GM19099 (cell line): ENCODE data around the gene LYL1.

Source experiments
- POLR2A ChIP-seq: IDR thresholded peaks from 3 replicates; pipeline ENCODE4 v1.6.1; 2011; ENCODE audit warnings: low read depth; ENCODE audit not compliant: insufficient read length; ENCODE audit errors: extremely low read depth

The LYL1 gene

DNA sequence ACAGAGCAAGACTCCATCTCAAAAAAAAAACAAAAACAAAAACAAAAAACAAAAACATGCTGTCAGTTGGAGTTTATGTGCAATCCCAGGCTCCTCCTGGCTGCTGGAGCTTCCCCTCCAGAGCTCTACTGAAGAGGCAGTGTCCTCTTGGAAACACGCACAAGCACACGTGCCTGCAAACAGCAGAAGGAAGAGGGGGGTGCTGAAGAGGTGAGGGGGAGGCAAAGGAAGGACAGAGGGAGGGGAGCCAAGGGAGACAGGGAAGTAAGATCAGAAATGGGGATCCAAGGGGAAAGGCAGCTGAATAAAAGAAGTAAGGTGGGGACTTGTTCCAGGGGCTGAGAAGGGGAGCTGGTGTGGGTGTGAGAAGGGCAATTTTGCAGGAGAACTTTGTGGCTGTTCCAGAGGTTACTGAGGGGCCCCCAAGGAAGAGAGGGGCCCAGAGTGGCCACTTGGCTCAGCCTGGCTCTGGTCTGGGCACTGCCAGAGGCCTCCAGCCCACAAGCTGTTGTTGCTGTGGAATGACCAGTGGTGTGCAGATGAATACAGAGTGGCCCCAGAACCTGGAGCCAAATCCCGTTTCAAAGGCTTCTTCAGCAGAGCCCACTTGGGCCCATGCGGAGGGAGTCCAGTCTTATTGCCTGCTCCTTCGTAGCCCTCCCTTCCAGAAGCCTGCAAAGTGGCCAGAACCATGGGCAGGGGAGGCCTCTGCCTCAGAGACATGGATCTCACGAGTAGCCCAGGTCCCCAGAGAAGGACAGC is 34.4 kb downstream of the LYL1 start:
- no peak for TF ChIP-seq POLR2A

DNA sequence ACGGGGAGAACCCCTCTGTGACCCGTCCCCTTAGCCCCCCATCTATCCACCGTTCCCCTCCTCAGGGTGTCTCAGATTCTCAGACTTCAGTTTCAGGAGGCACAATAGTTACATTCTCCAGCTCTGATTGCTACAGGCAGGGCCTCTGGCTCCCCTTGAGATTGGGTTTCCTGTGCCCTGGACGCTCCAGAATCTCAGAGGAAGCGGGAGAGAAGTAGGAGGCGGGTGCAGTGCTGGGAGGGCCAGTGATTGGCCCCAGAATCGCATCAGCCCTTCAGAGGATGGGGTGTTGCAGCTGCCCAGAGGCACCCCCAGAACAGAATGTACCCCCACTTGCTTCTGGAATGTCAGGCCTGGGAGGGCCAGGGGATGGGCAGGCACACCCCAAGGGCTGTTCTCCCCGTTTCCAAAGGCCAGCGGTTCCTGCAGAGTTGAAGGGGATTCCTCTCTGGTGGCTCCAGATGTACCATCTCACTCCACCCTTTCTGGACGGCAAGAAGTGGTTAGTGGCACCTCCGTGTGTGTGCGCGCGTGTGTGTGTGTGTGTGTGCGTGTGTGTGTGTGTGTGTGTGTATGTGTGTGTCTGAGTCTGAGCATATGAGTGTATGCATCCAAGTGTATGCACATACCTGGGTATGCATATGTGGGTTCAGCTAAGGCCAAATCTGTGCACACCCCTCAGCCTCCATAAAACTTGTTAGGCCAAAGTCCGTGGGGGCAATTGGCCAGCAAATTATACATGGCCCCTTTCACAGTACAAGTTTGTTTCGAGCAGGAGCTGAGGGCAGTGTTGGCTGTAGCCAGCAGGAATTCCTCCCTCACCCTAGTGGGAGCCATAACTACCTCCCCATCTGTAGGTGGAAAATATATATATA is 35.5 kb downstream of the LYL1 start:
- no peak for TF ChIP-seq POLR2A

DNA sequence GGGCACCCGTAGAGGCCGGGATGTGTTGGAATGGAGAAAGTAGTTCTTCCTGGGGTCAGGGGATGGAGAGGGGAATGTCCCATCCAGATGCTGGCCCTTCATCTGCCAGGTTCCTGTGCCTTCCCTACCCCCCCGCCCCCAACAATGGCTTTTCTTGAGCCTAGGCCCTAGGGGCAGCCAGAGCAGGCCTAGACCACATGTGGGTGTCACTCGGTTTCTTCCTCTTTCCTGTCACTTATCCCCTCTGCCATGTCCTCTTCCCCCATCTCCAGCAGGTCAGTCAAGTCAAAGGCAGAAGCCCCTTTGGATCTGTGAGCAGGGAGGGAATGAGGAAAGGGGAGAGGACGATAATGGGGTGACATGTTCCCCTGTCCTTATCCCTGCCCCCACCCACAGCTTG is 36.4 kb downstream of the LYL1 start:
- TF ChIP-seq POLR2A, result no peak

DNA sequence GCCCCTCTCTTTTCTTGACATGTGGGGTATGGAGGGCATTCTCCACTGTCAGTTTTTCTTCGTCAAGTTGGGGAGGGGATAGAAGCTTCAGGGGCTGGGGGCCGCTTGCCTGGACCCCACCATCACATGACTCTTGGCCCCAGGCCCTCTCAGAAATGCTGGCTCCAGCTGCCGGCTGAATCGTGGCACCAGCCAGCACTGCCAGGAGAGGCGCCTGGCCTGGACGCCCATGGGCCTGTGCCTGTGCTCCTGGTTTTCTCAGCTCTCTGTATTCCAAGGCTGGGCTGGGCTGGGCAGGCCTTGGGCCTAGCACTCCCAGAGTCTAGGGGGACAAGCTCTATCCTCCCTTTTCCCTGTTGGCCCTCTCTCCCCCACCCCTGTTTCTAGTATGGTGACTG is 38.6 kb downstream of the LYL1 start:
- no peak for TF ChIP-seq POLR2A

DNA sequence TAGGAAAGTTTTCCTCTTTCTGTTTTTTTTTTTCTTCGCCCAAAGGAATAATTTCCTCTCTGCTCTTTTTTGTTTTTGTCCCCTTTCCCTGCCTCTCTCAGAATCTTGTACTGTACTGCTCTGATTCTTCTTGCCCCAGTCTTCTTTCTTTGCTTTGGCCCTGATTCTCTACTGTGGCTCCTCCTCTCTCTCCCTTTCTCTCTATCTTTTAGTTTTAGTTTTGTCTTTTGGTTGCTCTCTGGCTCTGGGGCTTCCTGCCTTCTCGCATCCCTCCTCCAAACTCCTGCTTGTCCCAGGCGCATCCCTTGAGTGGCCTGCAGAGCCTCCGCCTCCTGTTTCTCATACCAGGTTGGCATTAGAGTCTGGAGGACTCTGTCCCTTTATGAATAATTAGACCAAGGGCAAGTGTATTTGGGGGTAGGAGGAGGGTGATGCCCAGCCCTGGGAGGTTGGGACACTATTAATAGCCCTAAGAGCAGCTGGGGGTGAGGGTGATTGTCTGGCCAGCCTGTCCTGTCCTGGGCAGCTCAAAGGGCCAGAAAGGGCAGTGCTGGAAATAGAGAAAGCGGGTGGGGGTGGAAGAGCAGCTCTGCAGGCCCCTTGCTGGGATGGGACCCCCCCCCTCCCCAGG is 39.1 kb downstream of the LYL1 start:
- TF ChIP-seq POLR2A, result no peak

DNA sequence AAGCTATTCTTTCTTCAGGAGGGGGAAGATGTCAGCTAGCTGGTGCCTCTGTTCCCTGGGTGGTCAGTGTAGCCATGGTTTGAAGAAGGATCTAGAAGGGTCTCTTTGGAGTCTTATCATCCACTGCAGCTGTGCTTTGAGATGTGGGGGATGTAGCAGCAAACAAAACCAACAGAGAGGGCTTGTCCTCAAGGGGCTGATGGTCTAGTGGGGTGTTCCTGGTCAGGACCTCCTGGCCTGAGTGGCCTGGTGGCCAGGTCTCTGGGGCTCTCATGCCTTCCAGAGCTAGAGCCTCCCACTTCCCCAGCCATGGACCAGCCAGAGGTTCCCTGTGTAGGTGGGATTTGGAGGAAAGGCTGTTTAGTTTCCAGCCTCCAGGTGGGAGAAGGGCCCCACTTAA is 40.3 kb downstream of the LYL1 start:
- TF ChIP-seq POLR2A, result no peak

DNA sequence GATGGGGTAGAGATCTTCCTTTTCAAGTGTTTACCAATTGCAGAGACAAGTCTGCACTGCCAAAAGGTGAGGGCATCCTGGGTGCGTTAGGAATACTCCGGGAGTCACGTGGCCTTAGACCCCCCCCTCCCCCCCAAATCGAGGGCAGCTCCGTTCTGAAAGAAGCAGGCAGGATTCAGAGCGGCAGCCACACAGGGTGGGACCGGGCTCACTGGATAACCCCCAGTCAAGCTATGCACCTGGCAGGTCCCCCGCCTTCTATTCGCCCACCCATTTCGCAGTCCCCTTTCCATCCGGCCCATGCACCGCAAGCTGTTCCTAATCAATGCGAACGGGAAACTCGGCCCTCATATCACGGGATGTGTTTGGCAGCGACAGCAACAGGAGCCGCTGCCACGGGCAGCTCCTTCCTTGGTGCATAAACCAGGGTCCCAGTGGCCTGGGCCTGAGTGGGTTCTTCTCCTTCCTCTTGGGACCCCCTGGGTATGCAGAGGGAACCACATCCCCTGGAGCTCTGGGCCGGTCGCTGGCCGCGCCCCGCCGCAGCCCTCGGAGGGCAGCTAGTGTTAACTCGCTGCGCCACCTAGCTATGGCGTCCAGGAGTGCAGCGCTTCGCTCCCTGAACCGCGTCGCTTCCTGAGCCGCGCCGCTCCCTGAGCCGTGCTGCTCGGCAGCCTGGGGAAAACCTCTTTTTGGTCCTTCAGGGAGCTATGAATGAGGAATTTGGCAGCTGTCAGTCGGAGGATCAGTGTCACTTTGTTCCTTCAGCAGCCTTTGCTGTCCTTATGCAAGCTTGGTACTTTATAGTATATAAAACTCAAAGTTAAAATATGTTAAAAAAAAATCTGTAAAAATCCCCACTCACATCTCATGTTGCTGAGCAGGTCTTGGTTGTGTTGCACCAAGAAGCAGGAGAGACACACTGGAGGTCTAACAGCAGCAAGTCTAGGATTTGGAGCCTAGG is 41.4 kb downstream of the LYL1 start:
- TF ChIP-seq POLR2A, result no peak

DNA sequence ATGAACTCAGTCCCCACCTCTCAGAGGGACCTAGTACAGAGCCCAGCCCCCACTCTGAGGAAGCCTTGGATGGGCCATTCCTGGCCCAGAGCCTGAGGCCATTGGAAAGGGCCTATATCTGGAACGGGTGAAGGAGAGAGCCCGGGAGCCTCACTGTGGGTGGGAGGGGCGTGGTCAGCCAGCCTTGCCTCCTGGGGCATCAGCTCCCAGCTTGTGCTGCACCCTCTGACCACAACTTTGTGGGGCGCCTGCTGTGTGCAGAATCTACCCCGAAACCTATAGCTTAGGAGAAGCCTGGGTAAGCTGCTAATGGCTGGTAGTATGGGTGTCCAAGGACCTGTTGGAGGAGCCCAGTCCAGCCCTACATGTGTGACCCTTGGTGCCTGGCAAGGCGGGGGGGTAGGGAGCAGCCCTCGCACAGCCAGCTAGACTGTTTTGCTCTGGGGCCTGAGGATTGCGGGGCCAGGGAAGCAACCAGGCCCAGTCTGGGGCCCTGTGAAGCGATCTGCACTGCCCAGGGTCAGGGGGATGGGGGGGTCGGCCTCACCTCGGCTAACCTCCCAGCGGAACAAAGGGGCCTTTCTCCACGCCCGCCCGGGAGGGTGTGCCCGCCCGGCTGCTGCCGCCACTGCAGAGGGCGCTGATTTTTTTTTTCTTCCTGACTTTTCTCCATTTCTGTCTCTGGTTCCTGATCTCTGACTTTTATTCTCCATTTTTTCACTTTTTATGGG is 42.3 kb downstream of the LYL1 start:
- no peak for TF ChIP-seq POLR2A

DNA sequence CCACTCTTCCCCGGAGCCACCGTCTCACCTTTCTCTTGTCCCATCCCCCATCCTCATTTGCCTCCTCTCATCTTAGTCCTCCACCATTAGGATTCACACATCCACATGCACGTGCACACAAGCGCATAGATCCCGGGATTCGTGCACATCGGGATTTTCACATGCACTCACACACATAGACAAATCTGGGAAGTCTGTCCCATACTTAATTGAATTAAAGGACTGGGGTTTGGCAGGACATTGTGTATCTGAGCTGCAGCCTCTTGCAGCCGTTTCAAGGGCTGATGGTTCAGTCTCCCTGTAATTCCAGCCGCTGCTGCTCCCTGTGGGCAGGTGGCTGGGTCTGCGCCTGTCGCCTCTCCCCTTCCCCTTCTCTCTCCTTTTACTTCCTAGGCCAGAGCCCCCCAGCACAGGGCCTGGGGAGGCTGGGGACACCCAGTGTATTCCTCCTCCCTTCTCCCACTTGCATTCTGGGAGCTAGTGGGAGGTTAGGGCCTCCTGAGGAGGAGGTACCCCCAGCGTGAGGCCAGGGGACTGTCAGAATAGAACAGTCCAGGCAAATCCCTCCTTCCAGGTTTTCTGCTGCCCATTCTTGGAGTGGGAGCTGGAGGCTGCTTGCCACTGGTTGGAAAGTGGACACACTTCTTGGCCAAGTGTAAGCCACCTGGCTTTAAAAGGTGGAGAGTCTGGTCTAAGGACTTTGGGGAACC is 43.6 kb downstream of the LYL1 start:
- no peak for TF ChIP-seq POLR2A

DNA sequence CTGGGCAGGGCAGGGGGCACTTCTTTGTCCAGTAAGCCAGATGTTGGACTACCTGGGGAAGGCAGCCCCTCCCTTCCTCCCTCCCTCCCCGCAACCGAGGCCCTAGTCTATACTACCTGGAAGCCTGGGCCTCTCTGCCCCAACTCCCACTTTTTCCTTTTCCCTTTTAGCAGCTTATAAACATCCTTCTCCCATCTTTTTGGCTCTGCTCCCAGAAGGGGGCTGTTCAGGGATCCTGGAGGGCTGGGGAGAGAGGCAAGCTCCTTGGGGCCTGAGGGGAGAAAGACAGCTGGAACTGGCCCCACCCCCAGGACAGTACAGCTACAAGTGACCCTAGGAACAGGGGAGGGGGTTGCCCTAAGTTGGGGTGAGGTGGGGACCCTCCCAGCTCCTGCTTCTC is 44.9 kb downstream of the LYL1 start:
- no peak for TF ChIP-seq POLR2A

DNA sequence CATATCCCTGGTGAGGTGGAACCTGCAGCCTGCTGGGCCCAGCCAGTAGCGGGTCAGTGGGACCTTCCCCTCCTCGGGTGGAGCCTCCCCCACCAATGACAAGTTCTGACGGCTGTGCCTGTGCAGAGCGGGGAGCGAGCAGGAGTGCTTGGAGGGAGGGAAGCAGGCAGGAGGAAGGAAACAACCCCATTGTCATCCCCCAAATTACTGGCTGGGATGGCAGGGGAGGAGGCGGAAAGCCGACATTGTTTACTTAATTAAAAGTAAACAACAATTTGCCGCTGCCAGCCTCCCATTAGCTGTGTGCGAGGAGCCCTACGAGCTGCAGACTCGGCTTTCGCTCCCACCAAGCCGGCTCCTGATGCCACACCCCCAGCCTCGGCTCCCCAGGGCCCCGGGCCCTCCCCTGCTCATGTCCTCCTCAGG is 45.5 kb downstream of the LYL1 start:
- no peak for TF ChIP-seq POLR2A

DNA sequence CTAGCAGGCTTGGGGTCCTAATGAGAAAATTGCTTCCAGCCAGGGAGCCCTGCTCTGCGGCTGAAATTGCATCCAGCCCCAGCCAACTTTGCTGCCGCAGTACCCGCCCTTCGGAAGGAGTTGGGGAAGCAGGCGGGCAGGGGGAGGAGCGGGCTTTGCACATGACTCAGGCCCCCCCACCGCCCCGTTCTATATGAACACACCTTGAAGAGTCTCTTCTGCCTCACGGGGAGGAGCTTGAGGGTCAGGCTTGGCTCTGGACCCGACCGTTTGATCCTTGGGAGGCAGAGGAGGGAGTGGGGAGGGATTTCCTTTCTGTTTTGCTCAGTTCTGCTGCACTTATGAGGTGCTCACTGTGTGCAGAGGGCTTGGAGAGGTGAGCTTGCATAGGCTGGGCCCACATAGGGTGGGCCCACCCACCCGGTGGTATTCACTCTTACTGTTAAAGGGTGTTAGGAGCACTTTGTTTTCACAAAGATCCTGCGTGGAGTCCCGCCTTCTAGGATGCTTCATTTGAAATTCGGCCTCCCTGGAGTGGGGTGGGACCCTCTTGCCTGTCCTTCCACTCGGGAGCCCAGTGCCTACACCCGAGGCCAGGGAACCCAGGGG is 46.5 kb downstream of the LYL1 start:
- TF ChIP-seq POLR2A, result no peak
